ENCODE measurements around the gene SLC25A25.

The SLC25A25 gene

DNA sequence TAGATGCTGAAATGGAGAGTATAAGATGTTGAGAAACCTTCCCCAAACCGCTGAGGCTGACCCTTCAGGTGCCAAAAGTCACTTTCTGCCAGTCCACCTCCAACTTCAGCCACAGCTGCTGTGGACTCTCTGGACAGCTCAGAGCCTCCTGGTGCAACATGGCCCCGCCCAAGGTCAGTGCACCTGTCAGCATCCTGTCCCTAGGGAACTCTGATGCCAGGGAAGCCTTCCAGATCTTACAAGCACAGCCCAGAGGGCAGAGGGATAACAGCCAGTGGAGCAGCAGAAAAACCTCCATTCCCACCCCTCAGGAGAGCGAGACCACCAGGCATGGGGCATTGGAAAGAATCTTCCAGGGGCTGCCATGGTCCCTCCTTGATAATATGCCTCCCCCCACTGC lies 70.0 kb downstream of the SLC25A25 start:
- TF ChIP-seq, protein P1, sequence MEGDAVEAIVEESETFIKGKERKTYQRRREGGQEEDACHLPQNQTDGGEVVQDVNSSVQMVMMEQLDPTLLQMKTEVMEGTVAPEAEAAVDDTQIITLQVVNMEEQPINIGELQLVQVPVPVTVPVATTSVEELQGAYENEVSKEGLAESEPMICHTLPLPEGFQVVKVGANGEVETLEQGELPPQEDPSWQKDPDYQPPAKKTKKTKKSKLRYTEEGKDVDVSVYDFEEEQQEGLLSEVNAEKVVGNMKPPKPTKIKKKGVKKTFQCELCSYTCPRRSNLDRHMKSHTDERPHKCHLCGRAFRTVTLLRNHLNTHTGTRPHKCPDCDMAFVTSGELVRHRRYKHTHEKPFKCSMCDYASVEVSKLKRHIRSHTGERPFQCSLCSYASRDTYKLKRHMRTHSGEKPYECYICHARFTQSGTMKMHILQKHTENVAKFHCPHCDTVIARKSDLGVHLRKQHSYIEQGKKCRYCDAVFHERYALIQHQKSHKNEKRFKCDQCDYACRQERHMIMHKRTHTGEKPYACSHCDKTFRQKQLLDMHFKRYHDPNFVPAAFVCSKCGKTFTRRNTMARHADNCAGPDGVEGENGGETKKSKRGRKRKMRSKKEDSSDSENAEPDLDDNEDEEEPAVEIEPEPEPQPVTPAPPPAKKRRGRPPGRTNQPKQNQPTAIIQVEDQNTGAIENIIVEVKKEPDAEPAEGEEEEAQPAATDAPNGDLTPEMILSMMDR (IDR thresholded peaks at IDR 0.05; ENCODE audit: control insufficient read depth, insufficient read depth, low read depth, low read length, missing control alignments), result no peak
- no peak overlapping the region for H3K4me3 ChIP-seq (ENCODE audit: control insufficient read depth, low read depth, low read length)
- no peak for DNase-seq (ENCODE audit: low read depth)

DNA sequence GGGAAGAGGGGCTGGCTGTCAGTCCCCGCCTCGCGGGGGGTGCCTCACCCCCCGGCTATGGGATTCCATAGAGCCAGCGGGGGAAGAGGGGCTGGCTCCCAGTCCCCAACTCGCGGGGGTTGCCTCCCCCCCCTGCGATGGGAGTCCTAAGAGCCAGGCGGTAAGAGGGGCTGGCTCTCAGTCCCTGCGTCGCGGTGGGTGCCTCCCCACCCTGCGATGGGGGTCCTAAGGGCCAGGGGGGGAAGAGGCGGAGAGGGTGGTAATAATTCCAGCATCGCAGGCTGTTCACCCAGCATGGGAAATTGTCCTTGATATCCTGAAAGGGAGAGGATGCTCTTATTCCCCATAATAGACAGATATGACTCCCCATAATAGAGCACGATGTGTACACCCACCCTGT lies 71.6 kb downstream of the SLC25A25 start:
- TF ChIP-seq, protein P1 (IDR thresholded peaks at IDR 0.05; ENCODE audit: control insufficient read depth, insufficient read depth, low read depth, low read length, missing control alignments), result no peak
- DNase-seq (ENCODE audit: low read depth), result no peak
- no peak overlapping the region for H3K4me3 ChIP-seq (ENCODE audit: control insufficient read depth, low read depth, low read length)

DNA sequence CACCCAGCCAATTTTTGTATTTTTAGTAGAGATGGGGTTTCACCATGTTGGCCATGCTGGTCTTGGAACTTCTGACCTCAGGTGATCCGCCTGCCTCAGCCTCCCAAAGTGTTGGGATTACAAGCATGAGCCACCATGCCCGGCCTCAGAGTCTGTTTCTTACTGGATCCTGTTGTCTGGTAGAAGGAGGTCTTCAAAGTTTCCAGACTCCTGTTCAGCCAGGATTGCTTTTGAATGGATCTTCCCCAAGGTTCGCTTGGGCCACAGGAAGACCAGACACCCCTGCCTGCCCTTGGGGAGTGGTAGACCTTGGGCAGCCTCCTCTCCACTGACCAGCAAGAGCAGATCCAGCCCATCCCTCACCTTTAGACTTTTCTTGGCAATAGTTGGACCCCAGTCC lies 73.6 kb downstream of the SLC25A25 start:
- no peak overlapping the region for H3K4me3 ChIP-seq (ENCODE audit: control insufficient read depth, low read depth, low read length)
- TF ChIP-seq, protein P1 (IDR thresholded peaks at IDR 0.05; ENCODE audit: control insufficient read depth, insufficient read depth, low read depth, low read length, missing control alignments), result no peak
- no peak for DNase-seq (ENCODE audit: low read depth)

DNA sequence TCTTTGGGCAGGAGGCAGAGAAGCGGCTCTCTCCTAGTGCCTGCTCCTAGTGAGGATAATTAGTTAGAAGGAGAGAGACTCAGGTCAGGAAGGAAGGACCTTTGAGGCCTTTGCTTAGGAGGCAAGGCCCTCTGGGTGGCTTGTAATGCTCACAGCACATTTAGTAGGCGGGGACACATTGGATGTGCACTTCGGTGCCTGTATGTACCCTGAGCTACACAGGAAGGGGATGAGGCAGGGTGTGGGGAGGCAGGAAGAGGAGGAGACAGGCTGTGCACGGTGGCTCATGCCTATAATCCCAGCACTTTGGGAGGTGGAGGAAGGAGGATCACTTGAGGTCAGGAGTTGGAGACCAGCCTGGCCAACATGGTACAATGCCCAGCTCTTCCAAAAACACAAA lies 74.0 kb downstream of the SLC25A25 start:
- TF ChIP-seq, protein P1 (IDR thresholded peaks at IDR 0.05; ENCODE audit: control insufficient read depth, insufficient read depth, low read depth, low read length, missing control alignments), result no peak
- no peak for DNase-seq (ENCODE audit: low read depth)
- H3K4me3 ChIP-seq (ENCODE audit: control insufficient read depth, low read depth, low read length), result no peak overlapping the region

DNA sequence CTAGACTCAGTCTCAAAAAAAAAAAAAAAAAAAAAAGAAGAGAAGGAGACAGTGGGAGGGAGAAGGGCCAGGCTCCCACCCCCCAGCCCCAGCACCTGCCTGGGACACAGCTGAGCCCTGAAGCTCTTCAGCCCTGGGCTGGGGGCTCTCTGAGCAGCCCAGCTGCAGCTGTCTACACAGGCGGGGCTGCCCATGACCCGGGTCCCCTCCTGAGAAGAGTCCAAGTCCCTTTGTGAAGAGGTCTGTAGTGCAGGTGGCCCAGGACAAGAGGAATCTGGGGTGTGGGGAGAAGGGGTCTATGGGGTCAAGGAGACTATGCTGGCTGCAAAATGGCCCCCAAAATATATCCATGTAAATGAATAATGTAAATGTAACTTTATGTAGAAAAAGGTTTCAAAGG lies 74.6 kb downstream of the SLC25A25 start:
- H3K4me3 ChIP-seq (ENCODE audit: control insufficient read depth, low read depth, low read length), result no peak overlapping the region
- TF ChIP-seq, protein P1 (IDR thresholded peaks at IDR 0.05; ENCODE audit: control insufficient read depth, insufficient read depth, low read depth, low read length, missing control alignments), result no peak
- no peak for DNase-seq (ENCODE audit: low read depth)

DNA sequence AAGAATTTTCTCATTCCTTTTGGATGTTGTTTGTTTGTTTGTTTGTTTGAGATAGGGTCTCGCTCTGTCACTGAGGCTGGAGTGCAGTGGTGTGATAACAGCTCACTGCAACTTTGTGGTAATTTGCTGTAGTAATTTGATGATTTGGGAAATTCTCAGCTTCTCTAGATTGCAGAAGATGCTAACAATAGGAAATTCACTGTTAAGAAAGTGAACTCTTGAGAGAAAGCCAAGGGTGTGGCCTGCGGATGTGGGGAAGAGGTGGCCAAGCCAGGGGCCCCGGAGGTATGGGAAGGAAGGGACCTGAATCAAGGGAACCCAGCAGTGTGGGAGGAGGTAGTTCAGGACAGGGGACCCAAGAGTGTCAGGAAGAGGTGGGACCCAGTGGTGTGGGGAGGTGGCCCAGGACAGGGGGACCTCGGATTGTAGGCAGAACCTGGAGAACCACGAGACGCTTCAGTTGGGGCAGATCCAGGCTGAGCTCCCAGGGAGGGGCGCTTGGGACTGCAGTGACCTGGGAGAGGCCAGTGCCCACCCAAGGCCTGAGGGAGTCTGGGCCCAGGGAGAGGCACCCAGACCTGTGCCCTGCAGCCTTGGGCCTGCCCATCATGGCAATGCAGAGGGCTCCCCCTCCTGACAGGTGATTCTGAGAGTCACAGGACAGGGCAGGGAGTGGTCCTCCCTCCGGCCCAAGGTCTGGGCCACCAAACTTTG lies 75.7 kb downstream of the SLC25A25 start:
- TF ChIP-seq, protein P1 (IDR thresholded peaks at IDR 0.05; ENCODE audit: control insufficient read depth, insufficient read depth, low read depth, low read length, missing control alignments), result no peak
- no peak overlapping the region for H3K4me3 ChIP-seq (ENCODE audit: control insufficient read depth, low read depth, low read length)
- no peak for DNase-seq (ENCODE audit: low read depth)

Measured in AG09309 (cell line).